Fibroblast of lung (primary cell): ENCODE data around the gene ZFAND2A.

Source experiments
- CTCF ChIP-seq, 2 donors: IDR thresholded peaks in 1 of 2; conservative IDR thresholded peaks in 1 of 2; 1 replicate in 1 of 2; 2 replicates in 1 of 2; pipeline ENCODE4 v1.5.1; 2011 to 2012; ENCODE audit warnings: low read length in 2 of 2, control low read depth in 1 of 2, inconsistent platforms in 1 of 2, low read depth in 1 of 2, mild to moderate bottlenecking in 1 of 2
- EZH2 ChIP-seq: IDR thresholded peaks from 2 replicates; pipeline ENCODE4 v1.5.1; 2012; ENCODE audit warnings: low read length, control low read depth, mild to moderate bottlenecking; ENCODE audit errors: missing control alignments

GRCh38 chr7:1154172-1154739, 5.7 kb downstream of the ZFAND2A start:
- TF ChIP-seq CTCF (conservative IDR thresholded peaks at IDR 0.05 in 1 of 2, IDR thresholded peaks at IDR 0.05 in 1 of 2; ENCODE audit: low read depth in 1 of 2, low read length in 2 of 2) (no peak), EZH2 (no peak)
